SK-N-MC (cell line): Measurements from ENCODE around the gene PIGT.

Experiments used
- EZH2 ChIP-seq: fragments of 200-600 bp; sonication (generic); IDR thresholded peaks from one replicate; pipeline ENCODE4 v1.6.1; 2017; ENCODE audit warnings: antibody characterized with exemption
- POLR2AphosphoS5 ChIP-seq: IDR thresholded peaks from 2 replicates; pipeline ENCODE4 v1.6.1; 2012; ENCODE audit warnings: mild to moderate bottlenecking, low read depth, low read length, borderline replicate concordance

DNA sequence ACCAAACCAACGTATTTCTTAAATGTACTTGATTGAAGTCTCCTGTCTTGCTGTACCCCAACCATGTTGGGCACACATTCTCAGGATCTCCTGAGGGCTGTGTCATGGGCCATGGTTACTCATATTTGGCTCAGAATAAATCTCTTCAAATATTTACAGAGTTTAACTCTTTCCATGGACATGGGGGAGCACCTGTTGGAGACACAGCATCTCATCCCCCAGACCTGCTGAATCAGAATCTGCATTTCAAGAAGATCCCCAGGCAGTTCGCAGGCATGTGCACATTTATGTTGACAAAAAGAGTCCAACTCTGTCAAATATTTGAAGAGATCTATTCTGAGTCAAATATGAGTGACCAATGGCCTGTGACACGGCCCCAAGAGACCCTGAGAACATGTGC is 24.5 kb downstream of the PIGT start:
- no peak for TF ChIP-seq POLR2AphosphoS5
- TF ChIP-seq EZH2, result no peak
